Measurements from ENCODE around the gene PKM.

DNA sequence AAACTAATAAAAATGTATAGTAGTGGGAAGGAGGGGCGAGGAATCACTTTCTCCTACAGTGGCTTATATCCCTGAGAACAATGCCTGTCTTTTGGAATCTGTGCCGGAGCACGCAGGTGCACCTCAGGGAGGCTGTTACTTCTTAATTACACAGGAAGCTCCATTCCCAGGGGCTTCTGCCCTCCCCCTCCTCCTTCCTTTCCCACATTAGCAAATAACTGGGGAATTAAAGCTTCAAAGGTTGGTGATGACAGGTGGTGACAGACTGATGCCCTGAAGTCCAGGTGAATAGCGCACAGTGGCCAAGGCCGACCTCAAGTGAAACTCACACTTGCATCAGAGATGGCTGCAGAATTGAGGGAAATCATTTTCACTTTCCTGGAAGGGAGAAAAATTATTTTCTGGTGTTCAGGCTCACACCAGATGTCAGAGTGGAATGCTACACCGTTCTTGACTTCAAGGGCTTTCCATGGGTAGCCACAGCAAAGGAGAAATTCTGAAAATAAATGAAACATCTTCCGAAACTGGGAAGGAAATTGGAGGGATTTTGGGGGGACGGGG is 37.1 kb downstream of the PKM start:
- no peak for TF ChIP-seq EZH2 (IDR thresholded peaks at IDR 0.05)
- TF ChIP-seq, protein P1, sequence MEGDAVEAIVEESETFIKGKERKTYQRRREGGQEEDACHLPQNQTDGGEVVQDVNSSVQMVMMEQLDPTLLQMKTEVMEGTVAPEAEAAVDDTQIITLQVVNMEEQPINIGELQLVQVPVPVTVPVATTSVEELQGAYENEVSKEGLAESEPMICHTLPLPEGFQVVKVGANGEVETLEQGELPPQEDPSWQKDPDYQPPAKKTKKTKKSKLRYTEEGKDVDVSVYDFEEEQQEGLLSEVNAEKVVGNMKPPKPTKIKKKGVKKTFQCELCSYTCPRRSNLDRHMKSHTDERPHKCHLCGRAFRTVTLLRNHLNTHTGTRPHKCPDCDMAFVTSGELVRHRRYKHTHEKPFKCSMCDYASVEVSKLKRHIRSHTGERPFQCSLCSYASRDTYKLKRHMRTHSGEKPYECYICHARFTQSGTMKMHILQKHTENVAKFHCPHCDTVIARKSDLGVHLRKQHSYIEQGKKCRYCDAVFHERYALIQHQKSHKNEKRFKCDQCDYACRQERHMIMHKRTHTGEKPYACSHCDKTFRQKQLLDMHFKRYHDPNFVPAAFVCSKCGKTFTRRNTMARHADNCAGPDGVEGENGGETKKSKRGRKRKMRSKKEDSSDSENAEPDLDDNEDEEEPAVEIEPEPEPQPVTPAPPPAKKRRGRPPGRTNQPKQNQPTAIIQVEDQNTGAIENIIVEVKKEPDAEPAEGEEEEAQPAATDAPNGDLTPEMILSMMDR (IDR thresholded peaks at IDR 0.05) = no peak
- no peak for TF ChIP-seq EZH2phosphoT487 (IDR thresholded peaks at IDR 0.05)
